GM23338 (cell line): Measurements from ENCODE around the gene NSMCE1. TPM values are rescaled to one million over a fixed set of nuclear protein-coding genes. Genes with fewer than 3 reads are reported as not detected.

Source experiments
- ATAC-seq: fragments of 200-7000 bp; cut with Tn5 transposase; 3 replicates; pipeline ENCODE4 v1.9.1; 2020
- DNase-seq: peaks from one replicate; pipeline ENCODE4 v3.0.0-alpha.2; 2015; ENCODE audit warnings: low spot score
- H2AFZ ChIP-seq: fragments of 200-600 bp; sonication (generic); 2 replicates; pipeline ENCODE4 v1.8.0; 2016; ENCODE audit warnings: antibody characterized with exemption, mild to moderate bottlenecking, moderate library complexity
- H3F3A ChIP-seq: fragments of 200-600 bp; sonication (generic); replicated peaks from 2 replicates; pipeline ENCODE4 v1.8.0; 2017; ENCODE audit warnings: antibody characterized with exemption, mixed run types, low read depth
- H3K27ac ChIP-seq: fragments of 200-600 bp; sonication (generic); 2 replicates; pipeline ENCODE4 v1.6.1; 2016; ENCODE audit warnings: low read depth
- H3K27me3 ChIP-seq: fragments of 200-600 bp; sonication (generic); 2 replicates; pipeline ENCODE4 v1.8.0; 2016; ENCODE audit warnings: mild to moderate bottlenecking, mixed run types, moderate library complexity; ENCODE audit not compliant: insufficient read depth
- H3K36me3 ChIP-seq: fragments of 200-600 bp; sonication (generic); 2 replicates; pipeline ENCODE4 v1.8.0; 2016; ENCODE audit warnings: mild to moderate bottlenecking; ENCODE audit not compliant: insufficient read depth
- H3K4me1 ChIP-seq: fragments of 200-600 bp; sonication (generic); 2 replicates; pipeline ENCODE4 v1.8.0; 2016; ENCODE audit warnings: mild to moderate bottlenecking, moderate library complexity; ENCODE audit not compliant: insufficient read depth
- H3K4me2 ChIP-seq: fragments of 200-600 bp; sonication (generic); 2 replicates; pipeline ENCODE4 v1.7.1; 2017; ENCODE audit warnings: mixed run types
- H3K4me3 ChIP-seq: fragments of 200-600 bp; sonication (generic); 2 replicates; pipeline ENCODE4 v1.6.1; 2016; ENCODE audit warnings: mixed run types
- H3K79me2 ChIP-seq: fragments of 200-600 bp; sonication (generic); replicated peaks from 2 replicates; pipeline ENCODE4 v1.8.0; 2017; ENCODE audit warnings: mild to moderate bottlenecking; ENCODE audit not compliant: insufficient read depth
- H3K9me2 ChIP-seq: fragments of 200-600 bp; sonication (generic); 2 replicates; pipeline ENCODE4 v1.8.0; 2017; ENCODE audit not compliant: insufficient read depth
- H4K20me1 ChIP-seq: fragments of 200-600 bp; sonication (generic); replicated peaks from 2 replicates; pipeline ENCODE4 v1.8.0; 2017; ENCODE audit warnings: mild to moderate bottlenecking; ENCODE audit not compliant: insufficient read depth
- H3K27ac Mint-ChIP-seq: 2 replicates; pipeline ENCODE4 v1.8.0; 2020; ENCODE audit warnings: inconsistent platforms, mild to moderate bottlenecking, moderate library complexity, mixed read lengths
- H3K27me3 Mint-ChIP-seq: 3 replicates; pipeline ENCODE4 v1.8.0; 2022; ENCODE audit warnings: low read depth, mild to moderate bottlenecking, moderate library complexity, mixed read lengths, inconsistent platforms; ENCODE audit not compliant: insufficient read depth, poor library complexity
- H3K36me3 Mint-ChIP-seq: 3 replicates; pipeline ENCODE4 v1.8.0; 2021; ENCODE audit warnings: low read depth, mild to moderate bottlenecking, inconsistent platforms, moderate library complexity, mixed read lengths
- H3K4me1 Mint-ChIP-seq: 3 replicates; pipeline ENCODE4 v1.8.0; 2020; ENCODE audit warnings: mild to moderate bottlenecking, inconsistent platforms, mixed read lengths
- H3K4me3 Mint-ChIP-seq: 3 replicates; pipeline ENCODE4 v1.8.0; 2021; ENCODE audit warnings: moderate library complexity, mild to moderate bottlenecking, inconsistent platforms, mixed read lengths
- H3K9me3 Mint-ChIP-seq: 3 replicates; pipeline ENCODE4 v1.8.0; 2020; ENCODE audit warnings: moderate library complexity, mild to moderate bottlenecking, inconsistent platforms, mixed read lengths
- CTCF ChIP-seq, 2 experiments: fragments of 200-600 bp in 1 of 2; sonication (generic) in 1 of 2; conservative IDR thresholded peaks; 2 replicates each; pipeline versions ENCODE4 v1.5.1 to v1.6.1; 2016 to 2017; ENCODE audit warnings: antibody characterized with exemption in 2 of 2, low read depth in 2 of 2, mild to moderate bottlenecking in 2 of 2, moderate library complexity in 1 of 2
- EZH2 ChIP-seq: fragments of 200-600 bp; sonication (generic); IDR thresholded peaks from one replicate; pipeline ENCODE4 v1.8.0; 2017; ENCODE audit warnings: antibody characterized with exemption, mild to moderate bottlenecking, low read depth; ENCODE audit not compliant: unreplicated experiment
- EZH2phosphoT487 ChIP-seq: fragments of 200-600 bp; sonication (generic); IDR thresholded peaks from one replicate; pipeline ENCODE4 v1.8.1; 2018; ENCODE audit warnings: antibody characterized with exemption; ENCODE audit not compliant: unreplicated experiment
- JUNB ChIP-seq: IDR thresholded peaks from one replicate; pipeline ENCODE4 v1.6.1; 2016; ENCODE audit warnings: antibody characterized with exemption; ENCODE audit not compliant: unreplicated experiment
- NANOG ChIP-seq: IDR thresholded peaks from 2 replicates; pipeline ENCODE4 v1.6.1; 2016; ENCODE audit warnings: antibody characterized with exemption, borderline replicate concordance
- POLR2AphosphoS5 ChIP-seq: IDR thresholded peaks from 2 replicates; pipeline ENCODE4 v1.6.1; 2016; ENCODE audit warnings: antibody characterized with exemption, low read depth
- ZNF114 ChIP-seq: fragments of 250-450 bp; sonication (Bioruptor Pico); IDR thresholded peaks from 2 replicates; pipeline ENCODE4 v1.5.0; 2020; ENCODE audit warnings: mild to moderate bottlenecking, moderate library complexity
- ZNF331 ChIP-seq: fragments of 250-450 bp; sonication (Bioruptor Pico); IDR thresholded peaks from 2 replicates; pipeline ENCODE4 v1.5.0; 2020; ENCODE audit warnings: low read depth, mild to moderate bottlenecking, moderate library complexity
- polyA plus RNA-seq: library from polyadenylated mRNA; unstranded; fragments of >200 nt; fragmentation: Nextera tagmentation; extraction: Ambion mirVana; gene quantifications from 2 replicates; pipeline ENCODE4 v1.2.1, GENCODE V29; 2016
- total RNA-seq: library from RNA; depleted of rRNA; stranded (reverse); fragments of >200 nt; shearing (Covaris generic); gene quantifications from 2 replicates; pipeline ENCODE4 v1.2.3, GENCODE V29; 2014
- TF ChIP-seq, protein P1 (sequence below): IDR thresholded peaks from 2 replicates; pipeline ENCODE4 v1.6.1; 2016; ENCODE audit warnings: antibody characterized with exemption

Gene NSMCE1
- total and polyA plus RNA-seq, 2 experiments from 2014 or later, result 30.6 to 50.8 TPM

- peak; percentile 83 for ATAC-seq
- H2AFZ ChIP-seq, result no peak overlapping the region
- H3K79me2 ChIP-seq, result no peaks in the 10 kb centered on the region
These were observed 33.3 kb downstream of the NSMCE1 start for GRCh38 chr16:27235055-27235937.

GRCh38 chr16:27234603-27235002 is 34.0 kb downstream of the NSMCE1 start:
- TF ChIP-seq EZH2phosphoT487 (no peak), POLR2AphosphoS5 (no peak), EZH2 (no peak), CTCF (conservative IDR thresholded peaks at IDR 0.05; ENCODE audit: low read depth in 2 of 2) (no peak), JUNB (no peak), NANOG (no peak)
- TF ChIP-seq, protein P1, sequence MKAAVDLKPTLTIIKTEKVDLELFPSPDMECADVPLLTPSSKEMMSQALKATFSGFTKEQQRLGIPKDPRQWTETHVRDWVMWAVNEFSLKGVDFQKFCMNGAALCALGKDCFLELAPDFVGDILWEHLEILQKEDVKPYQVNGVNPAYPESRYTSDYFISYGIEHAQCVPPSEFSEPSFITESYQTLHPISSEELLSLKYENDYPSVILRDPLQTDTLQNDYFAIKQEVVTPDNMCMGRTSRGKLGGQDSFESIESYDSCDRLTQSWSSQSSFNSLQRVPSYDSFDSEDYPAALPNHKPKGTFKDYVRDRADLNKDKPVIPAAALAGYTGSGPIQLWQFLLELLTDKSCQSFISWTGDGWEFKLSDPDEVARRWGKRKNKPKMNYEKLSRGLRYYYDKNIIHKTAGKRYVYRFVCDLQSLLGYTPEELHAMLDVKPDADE, result no peak
- H3K27ac Mint-ChIP-seq, result no peak overlapping the region
- Histone ChIP-seq H3K36me3 (no peaks in the 10 kb centered on the region), H3K4me3 (no peak overlapping the region), H3K27ac (no peak overlapping the region), H3K27me3 (no peaks in the 10 kb centered on the region), H3K9me2 (no peaks in the 10 kb centered on the region), H3F3A (no peaks in the 10 kb centered on the region), H3K4me2 (no peak overlapping the region), H3K79me2 (no peaks in the 10 kb centered on the region), H2AFZ (no peak overlapping the region), H3K4me1 (no peaks in the 10 kb centered on the region), H4K20me1 (no peaks in the 10 kb centered on the region)
- H3K36me3 Mint-ChIP-seq, result no peaks in the 10 kb centered on the region
- peaks cover 3% of the 10 kb centered on the region for H3K27me3 Mint-ChIP-seq
- ATAC-seq (no peak), DNase-seq (no peak)
- H3K4me3 Mint-ChIP-seq, result no peak overlapping the region
- H3K4me1 Mint-ChIP-seq, result peaks cover 24% of the 10 kb centered on the region
- H3K9me3 Mint-ChIP-seq, result no peaks in the 10 kb centered on the region

More at GRCh38 chr16:27235055-27235937, 33.3 kb downstream of the NSMCE1 start:
- Mint-ChIP-seq H3K27me3 (peaks cover 4% of the 10 kb centered on the region), H3K27ac (no peak overlapping the region), H3K36me3 (no peaks in the 10 kb centered on the region), H3K4me1 (peaks cover 24% of the 10 kb centered on the region), H3K4me3 (no peak overlapping the region; the same call in 2 of the 3 replicates), H3K9me3 (no peaks in the 10 kb centered on the region)
- no peaks in the 10 kb centered on the region for H4K20me1 ChIP-seq
- no peaks in the 10 kb centered on the region for H3K36me3 ChIP-seq
- DNase-seq, result peak; percentile 73
- H3K27me3 ChIP-seq, result no peaks in the 10 kb centered on the region
- no peaks in the 10 kb centered on the region for H3K9me2 ChIP-seq
- H3K4me3 ChIP-seq, result no peak overlapping the region
- H3K27ac ChIP-seq, result no peak overlapping the region
- no peaks in the 10 kb centered on the region for H3K4me1 ChIP-seq
- no peaks in the 10 kb centered on the region for H3F3A ChIP-seq
- no peak for TF ChIP-seq ZNF114 (CRISPR knock-in tag)
- TF ChIP-seq ZNF331 (CRISPR knock-in tag), result no peak
- peak; percentile 74 to 95 for TF ChIP-seq CTCF (conservative IDR thresholded peaks at IDR 0.05; ENCODE audit: low read depth in 2 of 2)
- no peak for TF ChIP-seq EZH2
- H3K4me2 ChIP-seq, result no peak overlapping the region
